HEK293 (cell line): ENCODE measurements around the gene KRT80.

Source experiments
- CTCF ChIA-PET: fragments of 350-600 bp; formaldehyde crosslinking; extraction: SDS; loops from one replicate; lab custom pipeline; 2021; ENCODE audit warnings: antibody characterized with exemption; lab: Yijun Ruan, JAX
- POLR2A ChIA-PET: fragments of 300-600 bp; formaldehyde crosslinking; extraction: SDS; loops from one replicate; lab custom pipeline; 2020; ENCODE audit warnings: antibody characterized with exemption, inconsistent platforms; lab: Yijun Ruan, JAX
- H3K27ac ChIP-seq: fragments of 200-500 bp; sonication (Bioruptor generic); 2 replicates; pipeline ENCODE4 v1.5.1; 2014; ENCODE audit warnings: low read depth, low read length, control low read depth, inconsistent platforms; ENCODE audit errors: extremely low read depth
- H3K36me3 ChIP-seq, 2 experiments: fragments of 200-500 bp in 1 of 2; sonication (Bioruptor generic) in 1 of 2; 1 replicate in 1 of 2; 2 replicates in 1 of 2; pipeline ENCODE4 v1.5.1; 2014 to 2017; ENCODE audit warnings: inconsistent platforms in 2 of 2, low read length in 2 of 2; ENCODE audit not compliant: control insufficient read depth in 2 of 2, insufficient read depth in 1 of 2
- H3K4me1 ChIP-seq: fragments of 200-500 bp; sonication (Bioruptor generic); 2 replicates; pipeline ENCODE4 v1.5.1; 2014; ENCODE audit warnings: mild to moderate bottlenecking, low read length, inconsistent platforms; ENCODE audit not compliant: control insufficient read depth, insufficient read depth
- H3K4me3 ChIP-seq: 2 replicates; pipeline ENCODE4 v1.5.1; 2011; ENCODE audit warnings: low read depth, mild to moderate bottlenecking, control low read depth, low read length, moderate library complexity
- H3K9me3 ChIP-seq: fragments of 200-500 bp; sonication (Bioruptor generic); 2 replicates; pipeline ENCODE4 v1.5.1; 2014; ENCODE audit warnings: low read depth, low read length, inconsistent platforms; ENCODE audit not compliant: control insufficient read depth, insufficient read depth
- GFI1B ChIP-seq: fragments of 450-650 bp; formaldehyde crosslinking; IDR thresholded peaks from 2 replicates; pipeline ENCODE4 v1.5.1; 2016; ENCODE audit warnings: missing biosample characterization, missing genetic modification characterization
- GLIS2 ChIP-seq: fragments of 450-650 bp; formaldehyde crosslinking; IDR thresholded peaks from 2 replicates; pipeline ENCODE4 v1.5.1; 2016; ENCODE audit warnings: missing biosample characterization, missing genetic modification characterization
- OSR2 ChIP-seq: fragments of 450-650 bp; formaldehyde crosslinking; IDR thresholded peaks from 2 replicates; pipeline ENCODE4 v1.5.1; 2016; ENCODE audit warnings: missing biosample characterization, missing genetic modification characterization
- SCRT1 ChIP-seq: fragments of 450-650 bp; formaldehyde crosslinking; IDR thresholded peaks from 2 replicates; pipeline ENCODE4 v1.5.1; 2016; ENCODE audit warnings: missing biosample characterization, missing genetic modification characterization, borderline replicate concordance
- SCRT2 ChIP-seq: fragments of 450-650 bp; formaldehyde crosslinking; IDR thresholded peaks from 2 replicates; pipeline ENCODE4 v1.5.1; 2016; ENCODE audit warnings: missing biosample characterization, missing genetic modification characterization
- ZBTB48 ChIP-seq: fragments of 450-650 bp; formaldehyde crosslinking; IDR thresholded peaks from 2 replicates; pipeline ENCODE4 v1.5.1; 2016; ENCODE audit warnings: missing biosample characterization, missing genetic modification characterization
- ZBTB49 ChIP-seq: fragments of 450-650 bp; formaldehyde crosslinking; IDR thresholded peaks from 2 replicates; pipeline ENCODE4 v1.5.1; 2016; ENCODE audit warnings: missing biosample characterization, missing genetic modification characterization, low read depth
- ZBTB8A ChIP-seq: fragments of 450-650 bp; formaldehyde crosslinking; IDR thresholded peaks from 2 replicates; pipeline ENCODE4 v1.5.1; 2016; ENCODE audit warnings: missing biosample characterization, missing genetic modification characterization
- ZNF10 ChIP-seq: fragments of 450-650 bp; formaldehyde crosslinking; IDR thresholded peaks from 2 replicates; pipeline ENCODE4 v1.5.1; 2017; ENCODE audit warnings: missing biosample characterization, missing genetic modification characterization
- ZNF112 ChIP-seq: fragments of 450-650 bp; formaldehyde crosslinking; IDR thresholded peaks from 2 replicates; pipeline ENCODE4 v1.5.0; 2017; ENCODE audit warnings: missing biosample characterization, missing genetic modification characterization
- ZNF148 ChIP-seq: fragments of 450-650 bp; formaldehyde crosslinking; IDR thresholded peaks from 2 replicates; pipeline ENCODE4 v1.5.0; 2017; ENCODE audit warnings: missing biosample characterization, missing genetic modification characterization, borderline replicate concordance
- ZNF174 ChIP-seq: fragments of 450-650 bp; formaldehyde crosslinking; IDR thresholded peaks from 2 replicates; pipeline ENCODE4 v1.5.0; 2017; ENCODE audit warnings: missing biosample characterization, mild to moderate bottlenecking, missing genetic modification characterization
- ZNF223 ChIP-seq: fragments of 450-650 bp; formaldehyde crosslinking; IDR thresholded peaks from 2 replicates; pipeline ENCODE4 v1.5.1; 2016; ENCODE audit warnings: missing biosample characterization, missing genetic modification characterization
- ZNF274 ChIP-seq, 2 experiments: fragments of 200-500 bp in 1 of 2; fragments of 450-650 bp in 1 of 2; sonication (Bioruptor generic) in 1 of 2; formaldehyde crosslinking in 1 of 2; IDR thresholded peaks; 2 replicates each; pipeline versions ENCODE4 v1.5.1 to v1.6.1; 2014 to 2016; ENCODE audit warnings: borderline replicate concordance in 1 of 2, inconsistent platforms in 1 of 2, low read length in 1 of 2, missing biosample characterization in 1 of 2, missing genetic modification characterization in 1 of 2
- ZNF341 ChIP-seq: fragments of 450-650 bp; formaldehyde crosslinking; IDR thresholded peaks from 2 replicates; pipeline ENCODE4; 2016; ENCODE audit warnings: low read depth, missing biosample characterization, missing genetic modification characterization
- ZNF423 ChIP-seq: fragments of 450-650 bp; formaldehyde crosslinking; IDR thresholded peaks from 2 replicates; pipeline ENCODE4 v1.5.1; 2016; ENCODE audit warnings: missing biosample characterization, missing genetic modification characterization
- ZNF449 ChIP-seq: fragments of 450-650 bp; formaldehyde crosslinking; IDR thresholded peaks from 2 replicates; pipeline ENCODE4 v1.5.1; 2017; ENCODE audit warnings: missing biosample characterization, mild to moderate bottlenecking, missing genetic modification characterization, moderate library complexity
- ZNF514 ChIP-seq: fragments of 450-650 bp; formaldehyde crosslinking; IDR thresholded peaks from 2 replicates; pipeline ENCODE4 v1.5.1; 2016; ENCODE audit warnings: missing biosample characterization, missing genetic modification characterization
- ZNF621 ChIP-seq: fragments of 450-650 bp; formaldehyde crosslinking; IDR thresholded peaks from 2 replicates; pipeline ENCODE4 v1.5.1; 2017; ENCODE audit warnings: missing biosample characterization, missing genetic modification characterization
- ZNF626 ChIP-seq: fragments of 450-650 bp; sonication (Bioruptor Pico); formaldehyde crosslinking; IDR thresholded peaks from 2 replicates; pipeline ENCODE4 v1.5.1; 2018; ENCODE audit warnings: missing biosample characterization, missing genetic modification characterization, inconsistent platforms
- ZNF776 ChIP-seq: fragments of 450-650 bp; formaldehyde crosslinking; IDR thresholded peaks from 2 replicates; pipeline ENCODE4 v1.5.0; 2017; ENCODE audit warnings: missing biosample characterization, missing genetic modification characterization, borderline replicate concordance
- TF ChIP-seq, protein P1 (sequence below): fragments of 450-650 bp; formaldehyde crosslinking; IDR thresholded peaks from 2 replicates; pipeline ENCODE4 v1.5.1; 2017; ENCODE audit warnings: missing biosample characterization, missing genetic modification characterization
- TF ChIP-seq, protein P2 (sequence below): fragments of 450-650 bp; formaldehyde crosslinking; IDR thresholded peaks from 2 replicates; pipeline ENCODE4 v1.5.1; 2016; ENCODE audit warnings: missing biosample characterization, missing genetic modification characterization, low read depth
- TF ChIP-seq, protein P3 (sequence below): fragments of 450-650 bp; formaldehyde crosslinking; optimal IDR thresholded peaks from 2 replicates; pipeline ENCODE3; 2016; ENCODE audit warnings: missing biosample characterization, mild to moderate bottlenecking, missing genetic modification characterization

KRT80 gene

GRCh38 chr12:52193532-52193931 lies 1.7 kb upstream of the KRT80 start (continued):
- TF ChIP-seq ZNF148 (tag by site-specific recombination): no peak
- TF ChIP-seq ZNF776 (tag by site-specific recombination): no peak
- no peak for TF ChIP-seq ZNF274 (IDR thresholded peaks at IDR 0.05; ENCODE audit: low read length)
- no peak for TF ChIP-seq ZNF274 (tag by site-specific recombination; IDR thresholded peaks at IDR 0.05; ENCODE audit: borderline replicate concordance)
- TF ChIP-seq, all 188 proteins: peak for 2

DNA sequence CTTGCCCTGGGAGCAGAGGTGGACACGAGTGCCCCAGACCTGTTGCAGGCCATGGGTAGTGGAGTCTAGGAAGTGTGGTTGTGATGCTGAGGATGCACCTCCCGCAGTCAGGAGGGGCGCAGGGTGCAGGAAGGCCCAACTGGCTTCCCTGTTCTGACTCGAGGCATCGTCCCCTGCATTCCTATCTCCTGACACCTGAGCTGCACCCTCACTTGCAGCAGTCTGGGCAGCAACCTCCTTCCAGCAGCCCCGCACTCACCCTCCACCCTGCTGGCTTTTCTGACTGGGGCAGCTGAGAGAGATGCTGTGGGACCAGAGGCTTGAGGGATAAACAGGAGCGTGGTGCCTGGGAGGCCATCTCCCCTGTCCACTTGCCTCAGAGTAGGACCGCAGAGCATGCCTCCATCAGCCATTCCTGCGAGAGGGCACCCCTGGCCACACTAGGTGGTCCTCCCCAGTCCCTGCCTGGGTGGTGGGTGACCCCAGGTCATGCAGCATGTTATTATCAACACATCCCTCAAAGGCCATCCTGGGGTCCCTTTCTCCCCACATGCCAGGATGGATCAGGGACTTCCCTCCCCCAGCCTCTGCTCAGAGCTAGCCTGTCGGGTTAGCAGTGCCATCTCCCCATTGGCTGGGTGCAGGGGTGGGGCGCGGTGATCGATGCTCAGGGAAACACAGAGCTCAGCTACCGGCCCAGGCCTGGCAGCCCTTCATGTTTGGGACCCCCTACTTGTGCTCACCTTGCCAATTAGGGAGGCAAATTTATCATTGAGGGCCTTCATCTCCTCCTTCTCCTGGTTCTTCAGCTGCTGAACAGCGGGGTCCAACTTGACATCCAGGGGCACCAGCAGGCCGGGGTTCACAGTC lies 719 bp downstream of the KRT80 start:
- POLR2A ChIA-PET: interaction anchor here (0.7 to 2.3 kb wide), 12 partner anchors 8 to 683 kb away, joined by 3 to 19 read pairs (median 4); no protein-coding TSS in a partner anchor
- Histone ChIP-seq H3K36me3 (no peaks in the 10 kb centered on the region), H3K9me3 (no peaks in the 10 kb centered on the region), H3K4me3 (peak overlapping the region; percentile 6), H3K4me1 (peaks cover 2% of the 10 kb centered on the region; the same call in 1 of the 2 replicates), H3K27ac (no peak overlapping the region)
- CTCF ChIA-PET: interaction anchor here (0.6 to 5.7 kb wide), 8 partner anchors 11 to 167 kb away, joined by 3 to 53 read pairs (median 6); no protein-coding TSS in a partner anchor
- no peak for TF ChIP-seq ZBTB49 (tag by site-specific recombination)
- no peak for TF ChIP-seq ZNF626 (tag by site-specific recombination)
- TF ChIP-seq ZNF10 (tag by site-specific recombination): no peak
- TF ChIP-seq, protein P1, sequence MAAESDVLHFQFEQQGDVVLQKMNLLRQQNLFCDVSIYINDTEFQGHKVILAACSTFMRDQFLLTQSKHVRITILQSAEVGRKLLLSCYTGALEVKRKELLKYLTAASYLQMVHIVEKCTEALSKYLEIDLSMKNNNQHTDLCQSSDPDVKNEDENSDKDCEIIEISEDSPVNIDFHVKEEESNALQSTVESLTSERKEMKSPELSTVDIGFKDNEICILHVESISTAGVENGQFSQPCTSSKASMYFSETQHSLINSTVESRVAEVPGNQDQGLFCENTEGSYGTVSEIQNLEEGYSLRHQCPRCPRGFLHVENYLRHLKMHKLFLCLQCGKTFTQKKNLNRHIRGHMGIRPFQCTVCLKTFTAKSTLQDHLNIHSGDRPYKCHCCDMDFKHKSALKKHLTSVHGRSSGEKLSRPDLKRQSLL (tag by site-specific recombination): no peak
- TF ChIP-seq ZNF223 (tag by site-specific recombination): no peak
- peak; percentile 68 for TF ChIP-seq SCRT2
- no peak for TF ChIP-seq ZNF174 (tag by site-specific recombination)
- no peak for TF ChIP-seq ZBTB8A (tag by site-specific recombination)
- TF ChIP-seq SCRT1 (tag by site-specific recombination): 0 out of 2 replicates have a peak, but pooled peaks have one; percentile 19
- TF ChIP-seq, protein P2, sequence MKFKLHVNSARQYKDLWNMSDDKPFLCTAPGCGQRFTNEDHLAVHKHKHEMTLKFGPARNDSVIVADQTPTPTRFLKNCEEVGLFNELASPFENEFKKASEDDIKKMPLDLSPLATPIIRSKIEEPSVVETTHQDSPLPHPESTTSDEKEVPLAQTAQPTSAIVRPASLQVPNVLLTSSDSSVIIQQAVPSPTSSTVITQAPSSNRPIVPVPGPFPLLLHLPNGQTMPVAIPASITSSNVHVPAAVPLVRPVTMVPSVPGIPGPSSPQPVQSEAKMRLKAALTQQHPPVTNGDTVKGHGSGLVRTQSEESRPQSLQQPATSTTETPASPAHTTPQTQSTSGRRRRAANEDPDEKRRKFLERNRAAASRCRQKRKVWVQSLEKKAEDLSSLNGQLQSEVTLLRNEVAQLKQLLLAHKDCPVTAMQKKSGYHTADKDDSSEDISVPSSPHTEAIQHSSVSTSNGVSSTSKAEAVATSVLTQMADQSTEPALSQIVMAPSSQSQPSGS (tag by site-specific recombination): no peak
- no peak for TF ChIP-seq ZBTB48 (tag by site-specific recombination)
- TF ChIP-seq ZNF112 (tag by site-specific recombination): no peak
- no peak for TF ChIP-seq GFI1B (tag by site-specific recombination)
- TF ChIP-seq OSR2 (tag by site-specific recombination): no peak
- no peak for TF ChIP-seq ZNF514 (tag by site-specific recombination)
- no peak for TF ChIP-seq ZNF449 (tag by site-specific recombination)
- TF ChIP-seq ZNF621: no peak
- TF ChIP-seq, protein P3, sequence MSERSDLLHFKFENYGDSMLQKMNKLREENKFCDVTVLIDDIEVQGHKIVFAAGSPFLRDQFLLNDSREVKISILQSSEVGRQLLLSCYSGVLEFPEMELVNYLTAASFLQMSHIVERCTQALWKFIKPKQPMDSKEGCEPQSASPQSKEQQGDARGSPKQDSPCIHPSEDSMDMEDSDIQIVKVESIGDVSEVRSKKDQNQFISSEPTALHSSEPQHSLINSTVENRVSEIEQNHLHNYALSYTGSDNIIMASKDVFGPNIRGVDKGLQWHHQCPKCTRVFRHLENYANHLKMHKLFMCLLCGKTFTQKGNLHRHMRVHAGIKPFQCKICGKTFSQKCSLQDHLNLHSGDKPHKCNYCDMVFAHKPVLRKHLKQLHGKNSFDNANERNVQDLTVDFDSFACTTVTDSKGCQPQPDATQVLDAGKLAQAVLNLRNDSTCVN (tag by site-specific recombination): no peak
- TF ChIP-seq ZNF423 (tag by site-specific recombination): no peak
- TF ChIP-seq GLIS2: peak; percentile 42; the same call in 1 of the 2 replicates
- TF ChIP-seq ZNF341 (tag by site-specific recombination): no peak
